Measurements from ENCODE around the gene PRKAR2B.

- no peak for TF ChIP-seq NFRKB (IDR thresholded peaks at IDR 0.05)
- no peak for TF ChIP-seq ARNT (IDR thresholded peaks at IDR 0.05)
- no peak for TF ChIP-seq FOXM1 (IDR thresholded peaks at IDR 0.05; ENCODE audit: borderline replicate concordance)
- no peak for TF ChIP-seq SP1 (IDR thresholded peaks at IDR 0.05)
- no peak for TF ChIP-seq L3MBTL2 (conservative IDR thresholded peaks at IDR 0.05)
- TF ChIP-seq BHLHE40 (IDR thresholded peaks at IDR 0.05; ENCODE audit: borderline replicate concordance) = no peak
- no peak for TF ChIP-seq ELF4 (IDR thresholded peaks at IDR 0.05)
- no peak for TF ChIP-seq CTBP1 (IDR thresholded peaks at IDR 0.05; ENCODE audit: borderline replicate concordance)
Measured at GRCh38 chr7:107130487-107131220, 86.1 kb downstream of the PRKAR2B start.

All from HEK293T (cell line).